ENCODE measurements around the gene FRMPD4.

FRMPD4 gene

DNA sequence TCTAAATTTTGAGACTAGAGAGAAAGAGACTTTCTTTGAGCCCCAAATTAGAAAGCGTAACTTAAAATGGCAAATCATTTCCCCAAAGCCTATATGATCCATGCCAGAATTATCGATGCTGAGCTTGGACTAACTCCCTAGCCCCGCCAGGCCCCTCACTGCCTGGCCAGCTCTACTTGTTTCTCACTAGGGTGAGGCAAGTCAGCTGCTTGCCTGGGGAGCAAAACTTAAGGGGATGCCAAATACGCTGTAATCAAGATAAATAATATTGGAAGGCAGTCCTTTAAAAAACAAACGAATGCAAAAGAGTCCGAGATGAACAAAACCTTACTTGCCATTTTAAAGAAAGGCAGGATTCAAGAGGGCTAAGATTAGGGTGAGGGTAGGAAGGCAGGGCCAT is 236.0 kb downstream of the FRMPD4 start:
- no peak for DNase-seq

- DNase-seq = no peak
These were observed 240.0 kb downstream of the FRMPD4 start for GRCh38 chrX:12378253-12378652.

- DNase-seq = no peak
These were observed 240.4 kb downstream of the FRMPD4 start for GRCh38 chrX:12378706-12379105.

- no peak for DNase-seq
These were observed 241.4 kb downstream of the FRMPD4 start for GRCh38 chrX:12379671-12380070.

DNA sequence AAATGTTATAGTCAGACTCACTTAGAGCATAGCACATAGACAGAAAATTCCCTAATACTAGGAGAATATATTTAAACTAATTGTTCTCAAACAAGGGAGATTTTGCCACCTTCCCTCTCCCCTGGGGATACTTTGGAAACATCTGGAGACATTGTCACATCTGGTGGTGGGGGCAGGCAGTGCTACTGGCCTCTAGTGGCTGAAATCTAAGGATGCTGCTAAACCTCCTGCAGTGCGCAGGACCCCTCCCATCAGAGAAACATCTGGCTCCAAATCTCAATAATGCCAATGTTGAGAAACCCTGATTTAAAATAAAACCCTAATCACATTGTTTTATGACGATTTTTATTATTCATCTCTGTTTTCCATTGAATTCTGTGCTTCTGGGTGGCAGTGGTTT is 244.9 kb downstream of the FRMPD4 start:
- no peak for DNase-seq

GRCh38 chrX:12390301-12390700 is 252.0 kb downstream of the FRMPD4 start:
- DNase-seq = no peak

- no peak for DNase-seq
These were observed 258.3 kb downstream of the FRMPD4 start for GRCh38 chrX:12396584-12396983.

DNA sequence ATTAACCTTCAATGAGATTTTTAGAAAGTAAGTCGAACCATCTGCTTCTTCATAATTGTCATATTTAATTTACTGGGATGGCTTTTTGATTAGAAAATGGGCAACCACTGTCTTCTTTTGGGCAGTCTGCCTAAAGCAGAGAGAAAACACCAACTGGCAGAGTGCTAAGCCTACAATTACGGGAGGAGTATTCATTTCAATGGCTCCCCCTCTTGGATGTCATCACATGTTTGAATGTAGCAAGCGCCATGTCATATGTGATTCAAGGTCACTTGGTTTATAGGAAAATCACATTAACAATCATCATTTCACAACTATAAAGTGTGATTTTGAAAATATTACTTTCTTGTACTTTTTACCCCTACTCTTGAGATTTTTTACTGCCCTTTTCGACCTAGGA is 261.9 kb downstream of the FRMPD4 start:
- DNase-seq = no peak

GRCh38 chrX:12401252-12401651 is 263.0 kb downstream of the FRMPD4 start:
- no peak for DNase-seq

GRCh38 chrX:12403474-12404082 is 265.3 kb downstream of the FRMPD4 start:
- DNase-seq = no peak

DNA sequence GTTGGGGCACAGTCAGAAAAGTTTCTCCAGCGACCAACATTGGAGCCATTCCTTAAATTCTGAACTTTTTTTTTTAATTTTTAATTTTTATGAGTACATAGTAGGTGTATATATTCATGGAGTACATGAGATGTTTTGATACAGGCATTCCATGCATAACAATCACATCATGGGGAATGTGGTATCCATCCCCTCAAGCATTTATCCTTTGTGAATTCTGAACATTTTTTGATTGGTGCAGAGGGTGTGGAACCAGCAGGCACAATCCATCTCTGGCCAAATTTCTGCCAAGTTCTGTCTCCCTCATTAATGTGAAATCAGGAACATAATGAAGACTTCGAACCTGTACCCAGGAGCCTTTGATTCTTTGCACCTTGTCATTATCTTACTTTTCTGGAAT is 267.0 kb downstream of the FRMPD4 start:
- DNase-seq = no peak

- no peak for DNase-seq
These were observed 272.2 kb downstream of the FRMPD4 start for GRCh38 chrX:12410523-12410922.

DNA sequence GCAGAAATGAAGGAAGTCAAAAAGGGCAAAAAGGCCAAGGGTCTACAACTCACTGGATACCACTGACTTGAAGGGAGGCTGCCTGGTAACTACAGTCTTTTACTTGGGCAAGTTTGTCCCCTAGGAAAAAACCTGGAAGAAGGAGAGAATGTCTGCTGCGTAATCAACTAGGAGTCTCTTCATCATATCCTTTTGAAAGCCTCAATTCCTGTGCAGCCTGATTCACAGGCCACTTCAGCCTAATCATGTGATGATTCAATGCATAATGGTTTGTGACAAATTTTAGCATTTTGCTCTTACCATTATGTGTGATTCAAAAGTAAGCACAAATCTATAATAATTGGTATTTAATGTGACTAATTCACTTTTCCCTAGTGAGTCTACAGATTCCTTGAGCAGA is 273.6 kb downstream of the FRMPD4 start:
- no peak for DNase-seq

DNA sequence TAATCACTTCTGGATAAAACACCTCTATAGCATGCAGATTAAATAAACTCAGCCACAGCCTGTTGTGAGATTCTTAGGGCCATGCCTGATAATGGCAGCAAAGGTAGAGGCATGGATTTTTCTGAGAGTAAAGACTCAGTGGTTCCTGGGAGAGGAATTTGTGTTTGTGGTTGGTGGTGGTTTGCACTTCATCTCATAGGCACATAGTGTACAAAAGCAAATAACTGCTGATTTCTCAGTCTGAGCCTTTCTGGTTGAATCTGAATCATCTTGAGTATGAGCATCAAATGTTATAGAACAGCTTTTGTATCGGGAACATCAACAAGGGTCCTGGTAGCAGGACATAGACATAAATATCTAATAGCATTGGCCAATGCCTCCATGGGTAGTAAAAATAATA is 274.3 kb downstream of the FRMPD4 start:
- no peak for DNase-seq

- DNase-seq = no peak
These were observed 281.3 kb downstream of the FRMPD4 start for GRCh38 chrX:12419591-12419990.

DNA sequence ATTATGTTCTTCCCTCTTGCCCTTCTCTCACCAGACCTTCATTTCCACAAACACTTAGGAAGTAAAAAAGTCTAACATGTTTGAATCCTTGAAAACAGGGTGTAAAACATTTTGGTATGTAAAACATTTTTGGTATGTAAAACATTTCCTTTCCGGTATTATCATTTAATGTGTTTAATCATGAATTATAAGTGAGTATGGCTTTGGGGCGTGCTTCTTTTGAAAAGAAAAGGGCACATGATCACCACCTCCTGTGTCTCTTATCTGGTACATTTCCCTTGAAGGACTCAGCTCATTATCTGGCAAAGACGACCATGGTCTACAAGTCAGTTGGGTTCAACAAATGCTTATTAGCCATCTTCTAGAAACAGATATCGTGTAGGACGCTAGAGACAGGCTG is 283.6 kb downstream of the FRMPD4 start:
- no peak for DNase-seq

- no peak for DNase-seq
These were observed 285.1 kb downstream of the FRMPD4 start for GRCh38 chrX:12423346-12423745.

DNA sequence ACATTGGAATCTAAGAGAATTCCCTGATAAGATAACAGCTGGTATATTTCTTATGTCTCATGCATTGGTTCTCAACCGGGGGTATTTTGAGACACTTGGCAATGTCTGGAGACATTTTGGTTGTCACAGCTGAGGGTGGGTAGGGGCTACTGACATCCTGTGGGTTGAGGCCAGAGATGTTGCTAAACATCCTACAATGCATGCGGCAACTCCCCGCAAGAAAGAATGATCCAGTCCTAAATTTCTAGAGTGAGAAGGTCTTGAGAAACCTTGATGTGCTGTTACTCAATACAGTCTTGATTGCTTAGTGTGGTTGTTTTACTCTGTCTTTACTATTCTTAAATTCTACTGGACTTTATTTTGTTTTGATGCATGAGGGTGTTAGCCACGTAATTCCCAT is 287.2 kb downstream of the FRMPD4 start:
- no peak for DNase-seq

DNA sequence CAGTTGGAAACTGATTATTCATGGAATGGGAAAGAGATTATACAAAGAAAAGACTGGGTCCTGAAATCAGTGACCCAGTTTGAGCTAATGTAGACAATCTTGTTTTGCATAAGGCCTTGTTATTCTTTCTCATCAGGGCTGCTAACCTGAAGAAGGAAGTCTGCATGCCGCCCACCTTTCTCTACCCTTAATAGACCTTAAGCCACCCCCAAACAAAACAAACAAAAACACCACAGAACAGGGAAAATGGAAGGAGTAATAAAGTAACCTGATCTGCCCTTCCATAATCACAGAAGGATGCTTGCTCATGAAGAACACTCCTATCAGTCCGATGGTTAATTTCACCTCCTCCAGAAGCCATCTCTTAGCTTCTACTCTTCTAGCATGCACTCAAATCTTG is 288.1 kb downstream of the FRMPD4 start:
- no peak for DNase-seq

DNA sequence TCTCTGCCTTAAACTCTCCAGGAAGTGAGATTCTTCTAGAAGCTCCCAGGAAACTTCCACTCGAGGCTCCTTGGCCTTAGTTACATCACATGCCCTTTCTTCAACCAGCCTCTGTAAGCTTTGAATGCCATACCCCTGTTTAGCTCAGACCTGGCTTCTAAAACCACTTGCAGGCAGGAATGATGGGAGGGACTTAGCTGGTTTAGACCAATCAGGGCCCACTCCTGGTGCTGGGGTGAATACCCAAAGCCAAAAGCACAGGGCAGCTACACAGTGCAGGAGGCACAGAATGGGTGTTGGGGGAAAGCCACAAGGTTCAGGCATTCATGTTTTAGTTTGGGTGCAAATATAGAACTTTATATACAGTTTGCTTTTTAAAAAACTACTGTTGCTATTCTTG is 296.2 kb downstream of the FRMPD4 start:
- no peak for DNase-seq

DNA sequence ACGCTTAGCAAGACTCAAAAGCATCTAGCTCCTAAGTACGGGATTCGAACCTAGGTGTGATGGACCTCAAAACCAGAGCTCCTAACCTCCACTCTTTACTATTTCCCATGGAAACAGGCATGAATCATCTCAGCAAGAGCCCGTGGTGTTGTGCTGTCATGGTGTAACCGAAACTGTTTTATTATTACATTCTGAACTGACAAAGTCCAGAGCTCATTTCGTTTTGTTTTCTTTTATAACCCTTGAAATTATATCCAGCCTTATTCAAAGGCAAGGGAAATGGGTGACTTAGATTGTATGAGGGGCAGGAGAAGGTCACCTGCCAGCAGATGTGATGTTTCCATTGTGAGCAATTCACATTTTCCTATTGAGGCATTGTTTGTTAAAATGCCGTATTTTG is 301.1 kb downstream of the FRMPD4 start:
- DNase-seq = no peak

- no peak for DNase-seq
These were observed 302.0 kb downstream of the FRMPD4 start for GRCh38 chrX:12440246-12440645.

DNA sequence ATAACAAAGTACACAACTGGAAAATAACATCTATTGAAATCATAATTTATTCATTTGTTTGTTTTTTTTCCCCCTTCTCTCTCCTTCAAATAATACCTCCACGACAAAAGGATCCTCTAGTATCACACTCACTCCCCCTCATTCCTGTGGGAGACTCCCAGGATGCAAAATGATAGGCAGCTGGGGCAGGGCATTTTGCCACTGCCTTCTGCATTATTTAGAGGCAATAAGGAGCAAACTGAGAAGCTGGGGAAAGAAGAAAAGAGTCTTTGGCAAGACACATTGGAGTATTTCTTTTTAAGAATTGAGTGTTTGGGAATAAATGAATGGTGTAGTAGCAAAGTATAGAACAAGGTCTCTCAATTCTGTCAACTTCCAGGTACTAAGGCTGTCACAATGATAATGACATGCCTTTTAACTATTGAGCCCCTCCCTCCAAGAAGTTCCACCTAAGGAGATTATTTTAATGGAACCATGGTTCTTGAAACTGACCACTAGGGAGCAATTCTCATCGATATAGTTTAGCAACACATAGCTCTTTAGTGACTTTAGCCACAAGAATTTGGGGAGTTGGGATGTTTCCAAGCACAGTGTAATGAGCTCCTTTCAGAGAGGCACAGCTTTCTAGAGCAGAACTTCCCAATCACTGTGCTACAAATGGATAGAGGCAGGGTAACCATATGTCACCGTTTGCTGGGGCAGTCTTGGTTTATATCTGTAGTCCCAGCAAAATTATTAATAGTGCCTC is 303.3 kb downstream of the FRMPD4 start:
- DNase-seq = no peak

DNA sequence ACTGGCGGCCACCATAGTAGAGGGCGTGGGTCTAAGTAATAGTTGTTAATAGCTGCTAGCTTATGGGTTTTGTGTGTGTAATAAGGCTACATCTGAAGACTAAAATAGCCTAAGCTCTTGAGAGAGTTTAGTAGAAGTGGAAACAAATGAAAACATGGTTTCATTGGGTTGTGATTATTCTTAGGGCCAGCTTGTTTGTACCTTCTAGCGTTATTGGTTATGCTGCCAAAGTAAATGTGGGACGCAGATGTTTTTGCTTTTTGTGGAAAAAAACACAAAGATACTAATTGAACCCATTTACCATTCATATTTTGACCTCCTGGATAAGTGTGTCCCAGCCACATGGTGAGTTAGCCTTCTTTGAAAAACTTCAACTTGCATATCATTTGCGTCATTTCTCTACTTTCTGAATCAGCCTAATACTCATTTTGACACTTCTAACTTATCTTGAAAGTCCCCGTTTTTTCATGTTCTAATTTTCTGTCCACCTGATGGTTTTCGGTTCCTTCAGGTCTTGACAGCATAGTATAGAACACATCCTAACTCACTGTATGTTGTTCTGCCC is 305.3 kb downstream of the FRMPD4 start:
- no peak for DNase-seq

All from KG1 (cell line).